SU-DHL-6 (cell line): Measurements from ENCODE around the gene WNT9A.

Experiments
- EZH2phosphoT487 ChIP-seq: fragments of 200-600 bp; sonication (generic), shearing (Covaris generic); conservative IDR thresholded peaks from 2 replicates; pipeline ENCODE4 v1.6.1; 2018; ENCODE audit warnings: mild to moderate bottlenecking, antibody characterized with exemption, low read length, moderate library complexity, mixed read lengths
- TF ChIP-seq, protein P1 (sequence below): fragments of 200-600 bp; sonication (generic); IDR thresholded peaks from one replicate; pipeline ENCODE4 v1.5.1; 2017; ENCODE audit warnings: antibody characterized with exemption, mild to moderate bottlenecking, low read length, moderate library complexity; ENCODE audit not compliant: insufficient read depth, poor library complexity, severe bottlenecking

- TF ChIP-seq, protein P1, sequence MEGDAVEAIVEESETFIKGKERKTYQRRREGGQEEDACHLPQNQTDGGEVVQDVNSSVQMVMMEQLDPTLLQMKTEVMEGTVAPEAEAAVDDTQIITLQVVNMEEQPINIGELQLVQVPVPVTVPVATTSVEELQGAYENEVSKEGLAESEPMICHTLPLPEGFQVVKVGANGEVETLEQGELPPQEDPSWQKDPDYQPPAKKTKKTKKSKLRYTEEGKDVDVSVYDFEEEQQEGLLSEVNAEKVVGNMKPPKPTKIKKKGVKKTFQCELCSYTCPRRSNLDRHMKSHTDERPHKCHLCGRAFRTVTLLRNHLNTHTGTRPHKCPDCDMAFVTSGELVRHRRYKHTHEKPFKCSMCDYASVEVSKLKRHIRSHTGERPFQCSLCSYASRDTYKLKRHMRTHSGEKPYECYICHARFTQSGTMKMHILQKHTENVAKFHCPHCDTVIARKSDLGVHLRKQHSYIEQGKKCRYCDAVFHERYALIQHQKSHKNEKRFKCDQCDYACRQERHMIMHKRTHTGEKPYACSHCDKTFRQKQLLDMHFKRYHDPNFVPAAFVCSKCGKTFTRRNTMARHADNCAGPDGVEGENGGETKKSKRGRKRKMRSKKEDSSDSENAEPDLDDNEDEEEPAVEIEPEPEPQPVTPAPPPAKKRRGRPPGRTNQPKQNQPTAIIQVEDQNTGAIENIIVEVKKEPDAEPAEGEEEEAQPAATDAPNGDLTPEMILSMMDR, result no peak
- no peak for TF ChIP-seq EZH2phosphoT487
These were observed 2.5 kb downstream of the WNT9A start for GRCh38 chr1:227944931-227945890.
